Measurements from ENCODE around the gene HFE.

DNA sequence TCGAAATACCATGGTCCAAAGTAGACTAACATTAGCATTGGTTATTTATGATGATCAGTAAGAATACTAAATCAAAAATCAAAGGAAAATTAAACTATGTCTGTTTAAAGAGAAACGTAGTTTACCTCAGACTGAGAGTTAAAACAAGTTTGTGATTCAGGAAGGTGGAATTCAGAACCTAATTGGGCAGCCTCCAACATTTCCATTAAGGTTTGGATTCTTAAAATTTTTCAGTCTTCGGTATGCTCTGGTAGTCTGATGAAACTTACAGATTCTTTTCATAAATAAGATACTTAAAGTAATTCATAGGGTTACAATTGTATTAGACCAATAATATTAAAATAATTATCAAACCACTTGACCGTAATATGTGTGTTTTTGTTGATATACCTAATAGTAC, 18.6 kb downstream of the HFE start:
- TF ChIP-seq, protein P1, sequence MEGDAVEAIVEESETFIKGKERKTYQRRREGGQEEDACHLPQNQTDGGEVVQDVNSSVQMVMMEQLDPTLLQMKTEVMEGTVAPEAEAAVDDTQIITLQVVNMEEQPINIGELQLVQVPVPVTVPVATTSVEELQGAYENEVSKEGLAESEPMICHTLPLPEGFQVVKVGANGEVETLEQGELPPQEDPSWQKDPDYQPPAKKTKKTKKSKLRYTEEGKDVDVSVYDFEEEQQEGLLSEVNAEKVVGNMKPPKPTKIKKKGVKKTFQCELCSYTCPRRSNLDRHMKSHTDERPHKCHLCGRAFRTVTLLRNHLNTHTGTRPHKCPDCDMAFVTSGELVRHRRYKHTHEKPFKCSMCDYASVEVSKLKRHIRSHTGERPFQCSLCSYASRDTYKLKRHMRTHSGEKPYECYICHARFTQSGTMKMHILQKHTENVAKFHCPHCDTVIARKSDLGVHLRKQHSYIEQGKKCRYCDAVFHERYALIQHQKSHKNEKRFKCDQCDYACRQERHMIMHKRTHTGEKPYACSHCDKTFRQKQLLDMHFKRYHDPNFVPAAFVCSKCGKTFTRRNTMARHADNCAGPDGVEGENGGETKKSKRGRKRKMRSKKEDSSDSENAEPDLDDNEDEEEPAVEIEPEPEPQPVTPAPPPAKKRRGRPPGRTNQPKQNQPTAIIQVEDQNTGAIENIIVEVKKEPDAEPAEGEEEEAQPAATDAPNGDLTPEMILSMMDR (IDR thresholded peaks at IDR 0.05; ENCODE audit: insufficient read depth, low read length), result no peak
- no peak for TF ChIP-seq REST (IDR thresholded peaks at IDR 0.05; ENCODE audit: insufficient replicate concordance, low read depth)
- no peak for TF ChIP-seq GABPA (IDR thresholded peaks at IDR 0.05; ENCODE audit: low read depth)
- no peak for TF ChIP-seq POLR2AphosphoS5 (IDR thresholded peaks at IDR 0.05; ENCODE audit: low read depth)
- TF ChIP-seq SPI1 (IDR thresholded peaks at IDR 0.05; ENCODE audit: borderline replicate concordance, low read depth), result no peak

Data from HL-60 (cell line).